ENCODE measurements around the gene FNDC11.

DNA sequence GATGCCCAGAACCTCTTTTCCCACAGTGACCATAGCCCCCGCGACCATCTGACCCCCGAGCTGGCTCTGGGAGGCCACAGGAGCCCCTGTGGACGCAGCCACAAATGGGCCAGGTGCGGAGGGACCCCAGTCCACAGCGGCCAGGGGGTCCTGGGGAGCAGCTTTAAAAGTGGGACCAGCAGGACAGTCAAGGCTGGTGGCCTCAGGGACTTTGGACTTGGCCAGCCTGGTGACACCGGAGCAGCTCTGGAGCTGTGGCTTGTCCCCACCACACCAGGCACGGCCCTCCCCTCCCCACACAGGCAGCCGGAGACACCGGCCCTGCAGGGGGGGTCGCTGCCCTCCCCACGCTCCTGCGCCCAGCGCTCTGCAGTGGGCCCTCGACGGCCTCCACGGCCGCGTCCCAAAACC lies 3.5 kb downstream of the FNDC11 start:
- TF ChIP-seq SUZ12 (IDR thresholded peaks at IDR 0.05; ENCODE audit: extremely low read depth, insufficient read depth, insufficient read length) = no peak
- TF ChIP-seq ZNF274 (IDR thresholded peaks at IDR 0.05; ENCODE audit: low read depth, low read length) = no peak
- TF ChIP-seq YY1 (IDR thresholded peaks at IDR 0.05; ENCODE audit: insufficient read depth, insufficient read length) = no peak

Measured in NT2/D1 (cell line).